Activated CD4-positive, alpha-beta T cell treated with anti-CD3 and anti-CD28 coated beads, Interleukin-2, amount 50 U/mL, for 4 hours (primary cell): Measurements from ENCODE around the gene EMC9.

Experiments used
- DNase-seq, 2 experiments: peaks; one replicate each; pipeline ENCODE4 v3.0.0-alpha.2; 2020

EMC9 gene

DNA sequence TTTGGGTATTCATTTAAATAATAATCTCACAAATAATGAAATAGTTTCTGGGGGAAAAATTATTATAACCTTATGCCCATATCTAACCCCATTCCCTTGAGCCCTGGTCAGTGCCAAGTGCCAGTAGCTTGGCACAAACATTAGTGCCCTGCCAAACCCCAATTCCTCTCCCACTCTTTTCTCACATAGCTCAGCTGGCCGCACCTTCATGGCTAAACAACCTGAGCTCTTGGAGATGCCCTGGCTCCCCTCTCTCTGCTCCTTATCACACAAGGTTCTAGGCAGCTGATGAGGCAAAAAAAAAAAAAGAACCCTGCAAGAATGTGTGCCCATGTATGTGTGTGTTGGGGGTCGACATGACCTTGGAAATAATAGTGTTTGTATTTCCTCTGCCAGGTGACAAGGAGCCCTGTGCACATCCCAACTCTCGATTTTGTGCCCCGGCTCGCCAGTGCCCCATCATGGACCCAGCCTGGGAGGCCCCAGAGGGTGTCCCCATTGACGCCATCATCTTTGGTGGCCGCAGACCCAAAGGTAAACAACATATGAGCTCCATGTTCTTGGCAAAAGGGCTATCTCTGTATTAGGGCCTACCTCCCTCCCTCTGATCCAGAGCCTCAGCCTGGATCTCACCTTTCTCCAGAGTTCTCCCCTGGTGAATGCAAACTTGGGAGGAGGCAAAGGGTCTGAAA lies 38.9 kb downstream of the EMC9 start:
- no peak for DNase-seq

- no peak for DNase-seq
These were observed 40.4 kb downstream of the EMC9 start for GRCh38 chr14:24100982-24101494.

GRCh38 chr14:24100197-24100981 lies 41.0 kb downstream of the EMC9 start:
- DNase-seq, result no peak

- no peak for DNase-seq
These were observed 42.2 kb downstream of the EMC9 start for GRCh38 chr14:24098927-24099813.

DNA sequence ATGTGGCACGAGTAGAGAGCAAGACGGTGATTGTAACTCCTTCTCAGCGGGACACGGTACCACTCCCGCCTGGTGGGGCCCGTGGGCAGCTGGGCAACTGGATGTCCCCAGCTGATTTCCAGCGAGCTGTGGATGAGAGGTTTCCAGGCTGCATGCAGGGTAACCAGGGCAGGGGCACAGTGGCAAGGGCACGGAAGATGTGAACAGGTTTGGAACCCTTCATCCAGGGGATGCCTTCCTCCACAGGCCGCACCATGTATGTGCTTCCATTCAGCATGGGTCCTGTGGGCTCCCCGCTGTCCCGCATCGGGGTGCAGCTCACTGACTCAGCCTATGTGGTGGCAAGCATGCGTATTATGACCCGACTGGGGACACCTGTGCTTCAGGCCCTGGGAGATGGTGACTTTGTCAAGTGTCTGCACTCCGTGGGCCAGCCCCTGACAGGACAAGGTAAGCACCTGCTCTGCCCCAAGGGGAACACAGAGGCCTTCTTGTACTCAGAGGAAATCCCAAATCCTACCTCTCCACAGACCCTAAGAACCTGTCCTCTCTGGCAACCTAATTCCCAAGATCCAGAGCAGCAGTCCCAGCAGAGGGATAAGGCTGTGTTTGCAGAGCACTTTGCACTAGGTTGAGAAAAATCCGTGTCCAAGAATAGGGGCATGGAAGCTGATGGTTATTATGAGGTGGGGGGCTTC lies 43.0 kb downstream of the EMC9 start:
- DNase-seq, result no peak

DNA sequence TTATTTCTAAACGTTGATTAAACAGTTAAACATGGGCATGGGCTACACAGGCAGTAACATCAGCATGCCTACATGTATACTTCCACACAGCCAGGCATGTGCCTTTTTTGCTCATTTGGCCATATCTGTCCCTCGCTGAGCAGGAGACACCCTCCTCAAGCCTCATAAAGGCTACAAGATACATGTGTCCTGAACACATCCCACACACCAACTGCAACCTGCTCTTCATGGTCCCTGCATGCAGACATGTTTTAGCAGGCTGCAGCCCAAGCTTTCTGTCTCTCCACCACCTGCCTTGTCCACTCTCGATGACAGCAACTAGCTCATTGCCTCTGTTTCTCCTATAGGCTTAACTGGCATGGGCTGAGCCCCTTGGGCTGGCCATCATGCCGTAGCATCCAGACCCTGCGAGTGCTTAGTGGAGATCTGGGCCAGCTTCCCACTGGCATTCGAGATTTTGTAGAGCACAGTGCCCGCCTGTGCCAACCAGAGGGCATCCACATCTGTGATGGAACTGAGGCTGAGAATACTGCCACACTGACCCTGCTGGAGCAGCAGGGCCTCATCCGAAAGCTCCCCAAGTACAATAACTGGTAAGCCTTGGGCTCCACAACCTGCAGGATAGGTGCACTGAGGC lies 44.7 kb downstream of the EMC9 start:
- DNase-seq, result no peak

GRCh38 chr14:24095271-24096068 lies 45.9 kb downstream of the EMC9 start:
- peak; percentile 40 to 47 for DNase-seq

GRCh38 chr14:24094841-24095270 lies 46.5 kb downstream of the EMC9 start:
- DNase-seq, result no peak

DNA sequence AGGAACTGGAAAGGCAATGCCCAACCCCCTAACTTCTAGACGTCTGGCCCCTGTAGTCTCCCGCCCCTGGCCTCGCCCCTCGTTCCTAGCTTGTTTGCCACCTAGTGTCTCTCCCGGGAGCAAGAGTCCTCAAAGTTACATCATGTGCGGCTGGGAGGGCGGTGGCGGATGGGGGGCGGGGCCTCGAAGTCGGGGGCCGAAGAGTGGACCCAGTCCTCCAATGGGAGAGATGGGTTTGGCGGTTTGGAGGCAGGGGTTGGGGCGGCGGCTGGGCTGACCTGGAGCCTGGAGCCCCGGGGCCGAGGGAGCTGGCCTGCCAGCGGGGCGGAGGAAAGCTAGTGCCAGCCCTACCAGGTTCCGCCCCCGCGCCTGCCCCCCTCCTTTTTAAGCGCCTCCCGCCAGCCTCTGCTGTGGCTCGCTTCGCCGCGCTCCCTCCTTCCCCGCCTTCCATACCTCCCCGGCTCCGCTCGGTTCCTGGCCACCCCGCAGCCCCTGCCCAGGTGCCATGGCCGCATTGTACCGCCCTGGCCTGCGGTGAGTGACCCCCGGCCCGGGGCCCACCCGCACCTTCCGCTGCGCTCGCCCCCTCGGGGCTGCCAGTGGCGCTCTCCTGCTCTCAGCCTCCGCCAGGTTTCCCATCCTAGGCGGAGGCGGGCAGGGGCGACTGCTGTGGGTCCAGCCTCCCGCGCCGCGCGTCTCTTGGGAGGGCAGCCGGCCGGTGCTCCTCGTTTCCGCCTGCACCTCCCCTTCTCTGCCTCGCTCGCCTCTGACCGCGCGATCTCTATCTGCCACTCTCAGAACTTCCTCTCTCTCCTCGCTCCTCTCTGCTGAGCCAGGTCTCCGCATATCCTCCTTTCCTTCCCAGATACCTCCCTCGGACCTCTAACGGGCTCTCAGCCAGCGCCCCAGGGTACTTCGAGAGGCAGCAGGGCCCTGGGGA lies 47.2 kb downstream of the EMC9 start, which contains the start of gene PCK2:
TSS of gene PCK2 (plus strand) at position 411 of the 940 bp plus-strand sequence. CDS start at position 506, 95 bp downstream.
- DNase-seq, result peak; percentile 78 to 81

- no peak for DNase-seq
These were observed 48.0 kb downstream of the EMC9 start for GRCh38 chr14:24093207-24093900.

DNA sequence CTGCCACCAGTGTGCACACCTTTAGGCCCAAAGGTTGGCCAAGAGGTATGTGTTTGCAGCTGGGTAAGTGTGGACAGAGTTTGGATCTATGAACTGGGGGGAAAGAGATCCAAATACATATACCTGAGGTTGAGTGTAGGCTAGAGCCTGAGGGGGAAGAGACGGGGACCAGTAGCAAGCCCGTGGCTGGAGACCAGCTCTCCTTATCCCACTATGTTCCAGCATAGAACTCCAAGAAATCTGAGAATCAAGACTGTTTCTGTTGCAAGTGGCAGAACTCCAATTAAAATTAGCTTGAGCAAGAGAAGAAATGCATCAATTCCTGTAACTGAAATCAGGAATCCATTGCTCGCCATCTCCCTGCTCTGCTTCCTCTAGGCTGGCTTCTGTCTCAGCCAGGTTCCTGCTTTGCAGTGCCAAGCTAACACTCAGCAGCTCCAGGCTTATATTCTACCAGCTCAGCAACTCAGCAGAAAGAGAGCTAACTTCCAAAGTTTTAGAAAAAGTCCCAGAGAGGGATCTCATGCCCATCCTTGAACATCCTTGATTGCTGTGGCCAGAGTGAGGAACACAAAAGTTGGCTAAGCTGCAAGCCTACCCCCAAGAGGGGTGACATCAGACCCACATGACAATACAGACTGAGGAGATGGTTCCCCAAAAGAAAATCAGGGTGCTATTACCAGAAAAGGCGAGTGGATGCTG lies 48.7 kb downstream of the EMC9 start:
- no peak for DNase-seq

DNA sequence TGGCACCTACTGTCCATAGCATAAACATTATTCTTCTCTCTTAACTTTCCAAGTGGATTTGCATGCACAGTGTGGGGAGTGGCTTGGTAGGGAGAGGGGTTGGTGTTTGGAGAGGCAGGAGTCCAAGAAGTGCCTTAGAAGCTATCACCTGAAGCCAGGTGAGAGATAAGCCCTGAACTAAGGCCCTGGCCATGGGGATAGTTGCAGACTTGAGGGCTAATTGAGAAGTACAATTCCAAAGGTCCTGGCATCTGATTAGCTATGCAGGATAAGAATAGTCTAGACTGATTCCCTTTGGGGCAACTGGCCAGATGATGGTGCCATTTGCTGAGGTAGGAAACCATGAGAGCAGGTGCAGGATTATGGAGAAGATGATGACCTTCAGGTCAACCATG lies 49.3 kb downstream of the EMC9 start:
- no peak for DNase-seq

- no peak for DNase-seq
These were observed 51.5 kb downstream of the EMC9 start for GRCh38 chr14:24089890-24090289.
